GM10248 (cell line): ENCODE measurements around the gene APOB.

Experiments
- CTCF ChIA-PET: fragments of 300-600 bp; sonication (Branson Sonifier 250); formaldehyde crosslinking; extraction: SDS; loops from one replicate; lab custom pipeline; 2021; ENCODE audit warnings: antibody characterized with exemption; lab: Yijun Ruan, JAX
- POLR2A ChIA-PET: fragments of 350-650 bp; sonication (Branson Sonifier 250); formaldehyde crosslinking; extraction: SDS; loops from one replicate; lab custom pipeline; 2020; ENCODE audit warnings: antibody characterized with exemption; lab: Yijun Ruan, JAX
- DNase-seq: peaks from one replicate; pipeline ENCODE4 v3.0.0; 2012; ENCODE audit errors: extremely low spot score
- CTCF ChIP-seq: IDR thresholded peaks from 2 replicates; pipeline ENCODE4 v1.5.1; 2012; ENCODE audit warnings: mild to moderate bottlenecking, low read depth; ENCODE audit errors: extremely low read depth, missing control alignments, control extremely low read depth

Gene APOB

GRCh38 chr2:20960003-20960402 lies 83.9 kb downstream of the APOB start:
- ChIA-PET POLR2A (no interaction called here), CTCF (interaction anchor here (1.2 to 8.7 kb wide), 5 partner anchors 9 to 298 kb away, joined by 3 to 247 read pairs (median 21); no protein-coding TSS in a partner anchor)
- no peak for TF ChIP-seq CTCF
- no peak for DNase-seq

GRCh38 chr2:20959252-20959651 lies 84.6 kb downstream of the APOB start:
- POLR2A ChIA-PET = no interaction called here
- no peak for TF ChIP-seq CTCF
- DNase-seq = no peak
- CTCF ChIA-PET = interaction anchor here (1.2 to 8.7 kb wide), 4 partner anchors 11 to 297 kb away, joined by 3 to 247 read pairs (median 60); no protein-coding TSS in a partner anchor

GRCh38 chr2:20957788-20958525 lies 85.9 kb downstream of the APOB start:
- ChIA-PET POLR2A (no interaction called here), CTCF (interaction anchor here (1.0 to 2.8 kb wide), 5 partner anchors 9 to 307 kb away, joined by 3 to 15 read pairs (median 3); partner anchors contain the start of gene HS1BP3)
- TF ChIP-seq CTCF = no peak
- DNase-seq = no peak

DNA sequence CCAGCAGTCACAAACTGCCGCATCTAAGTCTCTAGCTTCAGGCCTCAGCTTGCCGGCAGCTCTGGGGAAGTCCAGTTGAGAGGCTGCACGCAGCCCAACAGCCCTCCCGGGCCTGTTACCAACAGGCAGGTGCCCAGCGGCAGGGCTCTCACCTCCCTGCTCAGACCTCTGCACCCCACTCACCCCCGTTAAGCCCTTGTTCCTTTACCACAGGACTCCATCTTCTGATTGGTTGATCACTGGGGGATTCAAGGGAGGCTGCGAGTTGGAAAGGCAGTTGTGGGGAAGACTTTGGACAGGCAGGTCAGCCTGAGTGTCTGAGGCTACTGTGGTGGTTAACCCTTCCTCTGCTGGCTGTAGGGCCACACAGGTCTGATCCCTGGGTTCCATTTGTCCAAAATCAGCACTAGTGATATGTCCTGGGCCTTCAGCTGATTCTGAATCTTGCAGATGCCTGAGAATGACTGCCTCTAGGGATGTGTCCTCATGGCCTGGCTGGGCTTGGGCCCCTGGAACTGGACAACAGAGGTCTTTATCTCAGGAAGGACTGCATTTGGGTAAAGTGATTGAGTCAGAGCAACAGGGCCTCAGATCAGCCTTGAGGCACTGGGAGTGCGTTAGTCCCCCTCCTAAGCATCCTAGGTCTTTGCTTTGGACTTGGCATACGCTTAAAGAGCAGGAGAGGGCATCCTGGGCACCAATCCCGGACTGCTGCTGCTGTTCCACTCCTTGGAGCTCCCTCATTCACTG lies 88.4 kb downstream of the APOB start:
- POLR2A ChIA-PET = no interaction called here
- TF ChIP-seq CTCF = no peak
- DNase-seq = no peak
- CTCF ChIA-PET = interaction anchor here (1.4 to 2.8 kb wide), 2 partner anchors 17 to 295 kb away, joined by 3 to 15 read pairs; no protein-coding TSS in a partner anchor

DNA sequence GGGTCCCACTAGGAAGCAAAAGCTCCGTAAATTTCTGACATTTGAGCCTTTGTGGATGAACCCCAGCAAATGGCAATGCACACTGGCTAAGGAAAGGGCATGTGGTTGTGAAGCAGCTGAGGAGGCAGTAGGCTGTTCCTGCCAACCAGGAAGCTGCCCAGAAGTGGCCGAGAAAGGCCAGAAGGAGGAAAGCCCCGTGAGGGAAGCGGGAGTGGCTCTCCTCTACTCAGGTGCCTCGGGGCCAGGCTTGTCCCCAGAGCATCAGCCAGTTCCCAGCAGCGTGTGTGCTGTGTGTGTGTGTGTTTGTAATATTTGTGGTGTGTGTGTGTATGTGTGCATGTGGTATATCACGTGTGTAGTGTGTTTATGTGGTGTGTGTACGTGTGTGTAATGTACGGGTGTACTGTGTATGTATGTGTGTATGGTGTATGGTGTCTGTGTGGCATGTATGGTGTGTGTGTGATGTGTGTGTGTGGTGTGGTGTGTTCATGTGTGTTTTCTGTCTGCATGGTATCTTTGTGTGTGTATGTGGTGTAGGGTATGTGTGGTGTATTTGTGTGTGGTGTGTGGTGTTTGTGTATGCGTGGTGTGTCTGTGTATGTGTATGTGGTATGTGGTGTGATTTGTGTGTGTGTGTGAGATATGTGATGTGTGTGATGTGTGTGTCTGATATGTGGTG lies 90.6 kb downstream of the APOB start:
- POLR2A ChIA-PET = no interaction called here
- TF ChIP-seq CTCF = no peak
- DNase-seq = no peak
- CTCF ChIA-PET = interaction anchor here (0.9 kb wide), 2 partner anchors 9 to 292 kb away, joined by 3 read pairs; no protein-coding TSS in a partner anchor
